Raji (cell line): ENCODE results near the gene CUL4A.

ENCODE experiments used
- POLR2A ChIP-seq: IDR thresholded peaks from 2 replicates; pipeline ENCODE4 v1.6.1; 2011; ENCODE audit warnings: low read depth, low read length, control low read depth; ENCODE audit not compliant: insufficient read depth

Gene CUL4A

GRCh38 chr13:113239986-113240385 is 30.6 kb downstream of the CUL4A start:
- no peak for TF ChIP-seq POLR2A

DNA sequence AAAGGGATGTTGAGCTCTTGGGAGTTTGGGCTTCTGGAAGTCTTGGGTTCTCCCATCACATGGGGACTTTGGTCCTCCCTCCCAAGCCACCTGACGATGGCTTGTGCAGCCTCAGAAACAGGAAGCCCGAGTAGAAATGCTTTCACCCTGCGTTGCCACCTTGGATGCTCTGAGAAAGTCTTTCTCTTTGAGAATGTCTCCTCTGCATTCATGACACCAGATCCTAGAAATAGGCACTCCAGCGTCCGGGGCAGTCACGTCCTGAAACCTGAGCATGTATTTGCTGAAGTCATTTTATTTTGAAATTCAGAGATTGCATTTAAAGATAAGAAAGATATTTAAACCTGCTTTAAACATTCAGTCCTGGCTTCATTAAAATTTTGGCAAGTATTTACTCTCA is 34.4 kb downstream of the CUL4A start:
- no peak for TF ChIP-seq POLR2A

GRCh38 chr13:113245849-113246796 is 36.7 kb downstream of the CUL4A start:
- TF ChIP-seq POLR2A, result no peak

GRCh38 chr13:113252516-113253095 is 43.2 kb downstream of the CUL4A start:
- no peak for TF ChIP-seq POLR2A

DNA sequence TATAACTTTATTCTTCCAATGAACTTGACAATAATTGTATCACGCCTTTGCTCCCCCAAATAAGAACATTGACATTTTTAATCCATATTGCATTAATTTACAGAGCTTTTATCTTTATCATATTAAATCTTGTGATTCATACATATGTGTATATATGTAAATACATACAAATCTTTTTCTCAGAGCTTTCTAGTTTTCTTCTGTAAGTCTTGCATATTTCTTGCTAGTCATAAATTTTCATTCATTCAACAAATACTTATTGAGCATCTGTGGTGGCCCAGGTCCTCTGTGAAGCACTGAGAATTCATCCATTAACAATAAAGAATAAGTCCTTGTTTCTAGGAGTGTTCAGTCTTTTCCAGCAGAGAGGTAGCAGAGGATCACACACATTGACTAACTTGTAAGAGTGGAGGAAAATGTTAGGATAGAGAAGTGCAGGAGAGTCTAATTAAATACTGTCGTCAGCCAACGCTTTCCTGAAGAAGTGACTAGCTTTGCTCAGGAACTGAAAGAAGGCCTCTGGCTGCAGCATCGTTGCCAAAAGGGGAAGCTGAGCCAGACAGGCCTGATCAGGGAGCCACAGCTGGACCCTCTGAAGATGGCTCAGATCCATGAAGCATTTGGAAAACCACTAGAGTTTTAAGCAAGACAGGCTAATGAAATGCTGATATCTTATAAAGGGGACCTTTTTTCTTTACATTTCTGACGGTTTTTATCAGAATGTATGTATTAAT is 49.1 kb downstream of the CUL4A start:
- TF ChIP-seq POLR2A, result no peak

DNA sequence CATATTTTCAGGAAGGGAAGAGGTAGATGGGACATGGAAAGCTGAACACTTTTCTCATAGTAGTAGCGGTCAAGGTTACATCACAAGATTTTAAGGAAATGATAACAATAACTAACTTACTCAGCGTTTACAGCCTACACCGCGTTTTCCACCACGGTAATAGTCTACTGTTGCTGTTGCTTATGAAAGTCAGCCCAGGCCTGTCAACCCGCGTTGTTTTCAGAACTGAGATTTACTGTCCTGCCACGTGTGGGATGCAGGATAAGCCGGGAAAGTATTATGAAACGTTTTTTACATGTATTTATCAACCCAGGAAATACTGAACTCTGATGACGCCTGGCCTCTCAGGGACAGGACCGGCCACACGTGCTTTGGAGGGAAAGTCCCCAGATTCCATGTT is 51.6 kb downstream of the CUL4A start:
- no peak for TF ChIP-seq POLR2A

DNA sequence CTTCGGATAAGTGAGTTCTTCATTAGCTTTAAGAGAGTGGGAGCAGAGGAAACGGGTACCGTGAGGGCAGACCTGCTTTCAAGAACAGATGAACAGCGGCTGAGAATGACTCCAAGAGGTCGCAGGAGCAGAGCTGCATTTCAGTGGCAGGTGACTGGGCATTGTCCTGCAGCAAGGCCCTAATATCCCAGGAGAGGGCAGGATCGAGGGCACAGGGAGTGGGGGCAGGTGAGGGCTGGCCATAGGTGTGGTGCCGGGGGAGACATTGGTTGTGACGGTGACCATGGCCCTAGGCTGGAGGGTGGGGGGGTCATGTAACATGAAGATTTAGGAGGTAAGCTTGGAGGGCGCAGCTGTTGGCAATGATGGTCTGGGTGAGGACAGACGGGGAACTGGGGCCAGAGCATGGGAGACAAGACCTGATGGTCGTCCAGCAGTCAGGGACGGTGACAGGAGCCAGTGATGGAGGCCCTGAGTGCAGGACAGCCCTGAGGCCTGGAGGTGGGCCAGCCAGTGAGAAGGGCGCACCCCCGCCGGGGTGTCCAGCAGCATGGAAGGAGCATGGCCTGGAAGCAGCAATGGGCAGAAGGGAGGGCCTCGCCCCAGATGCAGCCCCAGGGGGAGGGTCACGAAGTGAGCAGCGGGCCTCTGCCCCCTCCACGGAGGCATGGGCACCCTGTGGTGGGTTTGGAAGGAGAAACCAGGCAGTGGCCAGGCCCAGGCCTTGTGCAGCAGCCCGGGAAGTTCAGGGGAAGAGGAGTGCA is 58.4 kb downstream of the CUL4A start:
- no peak for TF ChIP-seq POLR2A

DNA sequence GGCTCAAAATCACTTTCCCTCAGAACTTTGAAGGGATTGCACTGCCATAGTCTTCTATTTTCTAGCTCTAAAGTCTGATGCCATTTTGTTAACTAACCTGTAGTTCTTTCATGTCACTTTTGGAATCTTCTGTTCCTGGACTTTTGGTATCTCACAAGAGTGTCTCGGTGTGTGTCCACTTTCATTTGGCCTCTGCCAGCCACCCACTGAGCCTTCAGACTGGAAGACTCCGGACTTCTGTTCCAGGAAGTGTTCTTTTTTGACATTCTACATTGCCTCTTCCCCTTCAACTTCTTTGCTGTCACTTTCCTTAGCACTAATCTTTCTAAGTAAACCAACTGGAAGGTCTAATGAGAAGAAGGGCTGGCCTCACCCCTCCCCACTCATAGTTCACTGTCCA is 62.6 kb downstream of the CUL4A start:
- TF ChIP-seq POLR2A, result no peak

DNA sequence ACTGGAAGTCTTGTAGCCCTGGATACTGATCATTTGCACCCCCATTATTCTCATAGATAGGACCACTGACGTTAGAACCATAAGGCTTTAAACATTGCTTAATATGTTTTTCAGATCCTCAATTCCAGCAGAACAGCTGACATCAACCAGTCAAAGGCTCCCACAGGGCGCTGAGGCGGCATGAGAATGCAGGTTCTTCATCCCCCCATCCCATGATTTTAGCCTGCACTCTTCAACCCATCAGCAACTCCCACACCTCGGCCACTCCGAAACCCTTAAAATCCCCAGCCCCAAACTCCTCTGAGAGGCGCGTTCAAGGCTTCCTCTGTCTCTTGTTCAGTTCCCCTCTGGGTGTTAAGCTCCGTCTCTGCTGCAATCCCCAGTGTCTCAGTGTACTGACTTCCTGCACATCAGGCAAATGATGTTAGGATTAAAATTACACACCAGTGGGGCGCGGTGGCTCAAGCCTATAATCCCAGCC is 63.3 kb downstream of the CUL4A start:
- no peak for TF ChIP-seq POLR2A

GRCh38 chr13:113273321-113273720 is 63.9 kb downstream of the CUL4A start:
- TF ChIP-seq POLR2A, result no peak

DNA sequence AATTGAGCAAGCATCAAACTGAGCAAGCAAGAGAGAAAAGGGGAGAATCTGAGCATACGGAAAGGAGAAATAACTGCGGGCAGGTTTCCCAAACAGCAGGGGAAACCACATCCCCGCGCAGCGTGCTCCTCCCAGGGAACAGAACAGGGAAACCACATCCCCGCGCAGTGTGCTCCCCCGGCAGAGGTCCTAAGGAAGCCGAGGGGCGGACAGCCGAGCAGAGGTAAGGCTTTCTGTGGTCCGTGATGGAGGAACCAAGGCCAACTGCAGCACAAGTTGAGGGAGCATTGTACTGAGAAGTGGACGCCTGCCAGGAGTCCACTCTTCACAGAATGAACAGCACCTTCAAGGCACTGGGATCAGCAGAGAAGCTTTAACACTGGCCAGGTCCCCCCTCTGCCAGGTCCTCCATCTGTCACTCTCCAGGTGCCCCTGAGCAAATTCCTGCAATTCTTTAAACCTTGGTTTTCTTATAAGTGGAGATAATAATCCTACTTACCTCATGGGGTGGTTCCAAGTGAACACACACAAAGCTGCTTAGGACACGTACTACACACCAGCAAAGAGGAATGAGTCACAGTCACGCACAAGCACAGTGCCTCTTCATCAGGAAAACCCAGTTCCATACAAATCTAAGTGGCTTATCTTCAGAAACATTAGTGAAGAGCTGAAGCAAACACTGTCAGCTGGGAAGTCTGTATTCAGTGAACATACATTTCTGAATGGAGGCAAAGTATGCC is 64.6 kb downstream of the CUL4A start:
- TF ChIP-seq POLR2A, result no peak

- TF ChIP-seq POLR2A, result no peak
Measured at GRCh38 chr13:113274721-113275120, 65.3 kb downstream of the CUL4A start.

GRCh38 chr13:113275387-113275786 is 66.0 kb downstream of the CUL4A start:
- no peak for TF ChIP-seq POLR2A

- TF ChIP-seq POLR2A, result no peak
Measured at GRCh38 chr13:113280126-113280525, 70.7 kb downstream of the CUL4A start.
